CD4-positive, alpha-beta T cell (primary cell): Measurements from ENCODE around the gene UROD. TPM values are rescaled to one million over a fixed set of nuclear protein-coding genes. Genes with fewer than 3 reads are reported as not detected.
"Not testable (repeated sequence)": the region's sequence is repeated elsewhere in the genome, so short reads cannot be mapped to it uniquely, and the experiment has no call there.

ENCODE experiments used
- ATAC-seq: fragments of 200-7000 bp; cut with Tn5 transposase; one replicate; pipeline ENCODE4 v1.10.0; 2022; ENCODE audit warnings: mild to moderate bottlenecking; ENCODE audit not compliant: poor library complexity
- CTCF ChIA-PET: fragments of 350-600 bp; sonication (Branson Sonifier 250); formaldehyde crosslinking; loops from one replicate; lab custom pipeline; 2021; ENCODE audit warnings: antibody characterized with exemption, inconsistent platforms; lab: Charles Lee
- POLR2A ChIA-PET: fragments of 350-600 bp; sonication (Branson Sonifier 250); formaldehyde crosslinking; loops from one replicate; lab custom pipeline; 2021; ENCODE audit warnings: antibody characterized with exemption, inconsistent platforms; lab: Charles Lee
- DNase-seq, 14 experiments: peaks; one replicate each; pipeline ENCODE4 v3.0.0-alpha.2; 2013 to 2020; ENCODE audit warnings: mixed read lengths in 2 of 14
- H3K27ac ChIP-seq, 2 donors: one replicate each; pipeline versions ENCODE4 v1.5.1 to v1.7.0; 2013; ENCODE audit warnings: low read length in 2 of 2, low read depth in 1 of 2, mild to moderate bottlenecking in 1 of 2
- H3K27me3 ChIP-seq, 2 experiments: 1 replicate in 1 of 2; 2 replicates in 1 of 2; pipeline versions ENCODE4 v1.6.1 to v1.7.0; 2013; ENCODE audit warnings: low read length in 2 of 2, control low read depth in 1 of 2, mild to moderate bottlenecking in 1 of 2, moderate library complexity in 1 of 2; ENCODE audit not compliant: insufficient read depth in 2 of 2, control insufficient read depth in 1 of 2
- H3K36me3 ChIP-seq: one replicate; pipeline ENCODE4 v1.6.1; 2013; ENCODE audit warnings: low read length, control low read depth; ENCODE audit not compliant: insufficient read depth
- H3K4me1 ChIP-seq: one replicate; pipeline ENCODE4 v1.6.1; 2013; ENCODE audit warnings: low read length, control low read depth; ENCODE audit not compliant: insufficient read depth
- H3K4me3 ChIP-seq: one replicate; pipeline ENCODE4 v1.5.1; 2013; ENCODE audit warnings: mild to moderate bottlenecking, low read length, moderate library complexity
- H3K9me3 ChIP-seq, 2 experiments: 1 replicate in 1 of 2; 2 replicates in 1 of 2; pipeline versions ENCODE4 v1.6.1 to v1.7.0; 2013; ENCODE audit warnings: low read length in 2 of 2, mild to moderate bottlenecking in 2 of 2, control low read depth in 1 of 2, moderate library complexity in 1 of 2; ENCODE audit not compliant: control insufficient read depth in 1 of 2, insufficient read depth in 1 of 2
- H3K27ac Mint-ChIP-seq: one replicate; pipeline ENCODE4 v1.8.0; 2020; ENCODE audit warnings: mixed read lengths
- H3K27me3 Mint-ChIP-seq: one replicate; pipeline ENCODE4 v1.8.0; 2021; ENCODE audit warnings: mixed read lengths
- H3K36me3 Mint-ChIP-seq: one replicate; pipeline ENCODE4 v1.8.0; 2021; ENCODE audit warnings: low read depth, mixed read lengths
- H3K4me1 Mint-ChIP-seq: one replicate; pipeline ENCODE4 v1.8.0; 2021; ENCODE audit warnings: low read depth, mixed read lengths
- H3K4me3 Mint-ChIP-seq: one replicate; pipeline ENCODE4 v1.8.0; 2020; ENCODE audit warnings: mild to moderate bottlenecking, mixed read lengths
- H3K9me3 Mint-ChIP-seq: one replicate; pipeline ENCODE4 v1.8.0; 2020; ENCODE audit warnings: mixed read lengths
- CTCF ChIP-seq: fragments of 200-600 bp; IDR thresholded peaks from one replicate; pipeline ENCODE4 v1.8.0; 2022; ENCODE audit warnings: antibody characterized with exemption, mild to moderate bottlenecking
- intact Hi-C, 2 experiments: fragments of 100-400 bp; cut with DNase I in 1 of 2; cut with micrococcal nuclease in 1 of 2; formaldehyde crosslinking; loops; one replicate each; pipeline versions ENCODE4 v1.15.1 to v1.9.0; 2023 to 2025; cut with DNase I, micrococcal nuclease
- total RNA-seq, 174 experiments: library from RNA in 2 of 174; stranded (reverse) in 2 of 174; gene quantifications; one replicate each; pipeline ENCODE4 v1.2.3 and lab custom pipeline; 2021 to 2026

The UROD gene
- total RNA-seq, 2 experiments from 2014 or later: 41.0 to 42.4 TPM

GRCh38 chr1:45059829-45060228 lies 47.8 kb downstream of the UROD start:
- no peak for DNase-seq
- H3K27ac ChIP-seq: no peak overlapping the region
- ATAC-seq: no peak
- H3K4me1 ChIP-seq: no peaks in the 10 kb centered on the region
- H3K27me3 ChIP-seq: no peaks in the 10 kb centered on the region
- Mint-ChIP-seq H3K4me3 (no peak overlapping the region), H3K36me3 (no peaks in the 10 kb centered on the region), H3K27me3 (no peaks in the 10 kb centered on the region), H3K27ac (no peak overlapping the region), H3K9me3 (no peaks in the 10 kb centered on the region), H3K4me1 (no peaks in the 10 kb centered on the region)
- ChIA-PET POLR2A (no interaction called here), CTCF (interaction anchor here (0.5 kb wide), 1 partner anchor 13 kb away, joined by 3 read pairs; no protein-coding TSS in a partner anchor)
- intact Hi-C loops: no loop called here
- H3K36me3 ChIP-seq: no peaks in the 10 kb centered on the region
- no peaks in the 10 kb centered on the region for H3K9me3 ChIP-seq
- no peak for TF ChIP-seq CTCF
- H3K4me3 ChIP-seq: no peak overlapping the region

DNA sequence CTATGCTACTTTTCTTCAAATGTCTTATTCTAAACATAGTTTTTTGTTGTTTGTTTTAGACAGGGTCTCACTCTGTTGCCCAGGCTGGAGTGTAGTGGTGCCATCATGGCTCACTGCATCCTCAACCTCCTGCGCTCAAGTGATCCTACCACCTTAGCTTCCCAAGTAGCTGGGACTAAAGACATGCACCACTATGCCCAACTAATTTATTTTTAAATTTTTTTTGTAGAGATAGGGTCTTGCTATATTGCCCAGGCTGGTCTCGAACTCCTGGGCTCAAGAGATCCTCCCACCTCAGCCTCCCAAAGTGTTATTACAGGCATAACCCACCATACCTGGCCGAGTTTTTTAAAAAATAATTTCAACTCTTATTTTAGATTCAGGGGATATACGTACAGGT lies 50.4 kb downstream of the UROD start:
- H3K4me1 ChIP-seq, H3K27ac Mint-ChIP-seq, H3K9me3 Mint-ChIP-seq, H3K27me3 Mint-ChIP-seq, H3K36me3 Mint-ChIP-seq, H3K4me3 ChIP-seq, intact Hi-C loops, DNase-seq, H3K36me3 ChIP-seq, H3K9me3 ChIP-seq, CTCF ChIA-PET, H3K4me1 Mint-ChIP-seq, ATAC-seq, H3K4me3 Mint-ChIP-seq, H3K27me3 ChIP-seq, H3K27ac ChIP-seq: not testable (repeated sequence)
- POLR2A ChIA-PET: interaction anchor here (0.6 kb wide), 1 partner anchor 13 kb away, joined by 3 read pairs; no protein-coding TSS in a partner anchor

- Histone ChIP-seq H3K4me1 (no peaks in the 10 kb centered on the region), H3K27ac (no peak overlapping the region), H3K36me3 (no peaks in the 10 kb centered on the region), H3K4me3 (no peak overlapping the region), H3K27me3 (no peaks in the 10 kb centered on the region), H3K9me3 (no peaks in the 10 kb centered on the region)
- POLR2A ChIA-PET: no interaction called here
- intact Hi-C loops: loop anchor here in 1 of 2 experiments (5.0 kb wide), 1 partner anchor 77 kb away; no protein-coding TSS in a partner anchor
- Mint-ChIP-seq H3K4me3 (no peak overlapping the region), H3K4me1 (no peaks in the 10 kb centered on the region), H3K27ac (no peak overlapping the region), H3K9me3 (no peaks in the 10 kb centered on the region), H3K27me3 (no peaks in the 10 kb centered on the region), H3K36me3 (no peaks in the 10 kb centered on the region)
- no peak for TF ChIP-seq CTCF
- CTCF ChIA-PET: no interaction called here
- ATAC-seq: no peak
- DNase-seq: no peak
Measured at GRCh38 chr1:45065083-45065482, 53.0 kb downstream of the UROD start.

Other genes with a start within 250 kb of the UROD start
- 1,000 to 10,000 TPM; 3,394 to 3,436 TPM for gene RPS8, start 236.7 kb upstream of the UROD start, total RNA-seq
- 1 to 10 TPM; 1.0 TPM for gene BEST4, start 224.1 kb upstream of the UROD start, total RNA-seq
- 100 to 1,000 TPM; 794 TPM for gene PLK3, start 211.9 kb upstream of the UROD start, total RNA-seq
- 1 to 10 TPM; 1.8 to 2.1 TPM for gene DYNLT4, start 204.9 kb upstream of the UROD start, total RNA-seq
- 10 to 100 TPM; 35.9 to 36.5 TPM for gene BTBD19, start 203.7 kb upstream of the UROD start, total RNA-seq
- 1 to 10 TPM; 1.2 TPM for gene PTCH2, start 169.0 kb upstream of the UROD start, total RNA-seq
- gene EIF2B3, start 25.7 kb upstream of the UROD start, total RNA-seq: 1 to 10 TPM; 5.8 to 6.3 TPM
- 10 to 100 TPM; 31.5 to 33.7 TPM for gene HECTD3, start 930 bp upstream of the UROD start, total RNA-seq
- 1 to 10 TPM in 1 of 2 experiments, under 1 TPM in 1; 0.91 to 1.1 TPM for gene ZSWIM5, start 194.4 kb downstream of the UROD start, total RNA-seq